Measurements from ENCODE around the gene SHLD3.
"Not testable (repeated sequence)": the region's sequence is repeated elsewhere in the genome, so short reads cannot be mapped to it uniquely, and the experiment has no call there.

The SHLD3 gene

GRCh38 chr5:65624571-65625555, at the start of gene SHLD3, which contains the start of gene TRAPPC13:
TSS of gene SHLD3 (plus strand) at chr5:65625027. CDS start at chr5:65629588, 4,561 bp downstream.
TSS of gene TRAPPC13 (plus strand) at chr5:65625027. CDS start at chr5:65625061, 34 bp downstream.
- DNase-seq = peak; percentile 92

GRCh38 chr5:65577141-65577540, 47.7 kb upstream of the SHLD3 start:
- DNase-seq = no peak

- DNase-seq = no peak
Observed at GRCh38 chr5:65588694-65589093, 36.1 kb upstream of the SHLD3 start.

GRCh38 chr5:65601761-65602160, 23.1 kb upstream of the SHLD3 start:
- DNase-seq = not testable (repeated sequence)

GRCh38 chr5:65611524-65611923, 13.3 kb upstream of the SHLD3 start:
- no peak for DNase-seq

GRCh38 chr5:65612298-65612907, 12.4 kb upstream of the SHLD3 start:
- DNase-seq = no peak

- no peak for DNase-seq
Observed at GRCh38 chr5:65620021-65620420, 4.8 kb upstream of the SHLD3 start.

GRCh38 chr5:65621961-65622360, 2.9 kb upstream of the SHLD3 start:
- DNase-seq = not testable (repeated sequence)

GRCh38 chr5:65623482-65623881, 1.3 kb upstream of the SHLD3 start:
- peak; percentile 42 for DNase-seq

GRCh38 chr5:65624025-65624570, 729 bp upstream of the SHLD3 start, which contains the start of gene TRIM23:
TSS of gene TRIM23 (minus strand) at chr5:65624333. CDS start at chr5:65624274, 59 bp downstream.
- peak; percentile 93 for DNase-seq

- peak; percentile 1 for DNase-seq
Observed at GRCh38 chr5:65625743-65626142, 916 bp downstream of the SHLD3 start.

GRCh38 chr5:65630981-65631380, 6.2 kb downstream of the SHLD3 start:
- peak; percentile 8 for DNase-seq

- DNase-seq = no peak
Observed at GRCh38 chr5:65640240-65640639, 15.4 kb downstream of the SHLD3 start.

GRCh38 chr5:65646938-65647337, 22.1 kb downstream of the SHLD3 start:
- DNase-seq = no peak

GRCh38 chr5:65647941-65648340, 23.1 kb downstream of the SHLD3 start:
- no peak for DNase-seq

- DNase-seq = no peak
Observed at GRCh38 chr5:65651144-65651543, 26.3 kb downstream of the SHLD3 start.

- DNase-seq = no peak
Observed at GRCh38 chr5:65654713-65655112, 29.9 kb downstream of the SHLD3 start.

- peak; percentile 23 for DNase-seq
Observed at GRCh38 chr5:65663804-65664521, 39.1 kb downstream of the SHLD3 start.

GRCh38 chr5:65668696-65669095, 43.9 kb downstream of the SHLD3 start:
- DNase-seq = no peak

- no peak for DNase-seq
Observed at GRCh38 chr5:65672796-65673195, 48.0 kb downstream of the SHLD3 start.

GRCh38 chr5:65674749-65675148, 49.9 kb downstream of the SHLD3 start:
- no peak for DNase-seq

- DNase-seq = not testable (repeated sequence)
Observed at GRCh38 chr5:65676056-65676455, 51.2 kb downstream of the SHLD3 start.

Measured in NCI-H82 (cell line).